GM15510 (cell line): ENCODE data around the gene RSPO4.

ENCODE experiments used
- POLR2A ChIP-seq: IDR thresholded peaks from 3 replicates; pipeline ENCODE4 v1.6.1; 2011; ENCODE audit warnings: borderline replicate concordance; ENCODE audit not compliant: insufficient read length; ENCODE audit errors: extremely low read depth

The RSPO4 gene

DNA sequence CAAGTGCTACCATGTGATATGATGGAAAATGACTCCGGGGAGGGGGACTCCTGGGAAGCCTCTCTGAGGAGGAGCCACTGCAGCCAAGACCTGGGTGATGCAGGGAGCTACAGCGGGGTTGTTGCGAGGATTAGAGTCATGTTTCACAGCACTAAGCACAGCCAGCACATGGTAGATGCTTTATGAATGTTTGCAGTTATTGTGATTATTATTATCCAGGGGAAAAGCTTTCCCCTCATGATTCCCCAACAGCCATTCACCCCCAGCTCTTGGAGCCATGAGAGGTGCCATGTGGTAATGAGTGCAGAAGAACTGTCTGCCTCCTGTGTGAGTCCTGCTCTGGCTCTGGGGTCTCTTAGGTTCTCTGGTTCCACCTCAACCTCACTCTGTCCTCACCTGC lies 39.9 kb downstream of the RSPO4 start:
- TF ChIP-seq POLR2A, result no peak

DNA sequence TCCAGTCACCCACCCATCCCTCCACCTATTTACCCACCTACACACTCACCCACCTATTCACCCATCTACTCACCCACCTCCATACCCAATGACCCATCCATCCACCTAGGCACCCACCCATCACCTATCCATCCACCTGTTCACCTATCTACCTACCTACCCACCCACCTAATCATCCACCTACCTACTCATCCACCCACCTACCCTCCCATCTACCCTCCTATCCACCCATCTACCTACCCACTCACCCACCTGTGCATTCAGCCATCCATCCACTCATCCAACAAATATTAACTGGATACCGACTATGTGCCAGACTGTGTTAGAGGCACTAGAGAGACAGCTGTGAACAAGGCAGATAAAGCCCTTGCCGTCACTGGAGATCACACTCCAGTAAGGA lies 40.3 kb downstream of the RSPO4 start:
- TF ChIP-seq POLR2A, result no peak

DNA sequence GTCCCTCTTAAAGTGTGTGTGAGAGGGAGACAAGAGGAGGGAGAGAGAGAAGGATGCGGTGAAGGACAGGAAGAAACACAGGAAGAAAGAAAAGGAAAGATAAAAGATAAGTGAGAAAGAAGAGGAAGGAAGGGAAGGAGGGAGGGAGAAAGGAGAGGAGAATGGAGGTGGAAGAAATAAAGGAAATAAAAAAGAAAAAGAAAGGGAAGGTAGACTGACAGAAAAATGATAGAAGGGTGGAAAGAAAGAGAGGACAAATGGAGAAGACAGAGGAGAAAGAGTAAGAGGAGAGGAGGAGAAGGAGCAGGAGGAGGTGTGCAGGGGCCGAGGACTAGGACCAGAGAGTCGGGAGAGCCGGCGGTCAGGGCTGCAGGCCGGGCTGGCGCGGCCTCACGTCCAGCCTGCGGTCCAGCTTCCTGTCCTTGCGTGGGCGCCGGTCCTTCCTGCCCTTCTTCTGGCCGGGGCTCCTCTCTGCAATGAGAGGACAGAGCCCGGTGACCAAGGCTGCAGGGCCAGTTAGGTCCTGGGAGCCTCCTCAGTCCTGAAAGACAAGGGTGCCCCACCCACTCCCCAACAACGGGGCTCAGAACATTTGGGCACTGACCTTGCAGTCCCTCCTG lies 42.0 kb downstream of the RSPO4 start:
- TF ChIP-seq POLR2A, result no peak

DNA sequence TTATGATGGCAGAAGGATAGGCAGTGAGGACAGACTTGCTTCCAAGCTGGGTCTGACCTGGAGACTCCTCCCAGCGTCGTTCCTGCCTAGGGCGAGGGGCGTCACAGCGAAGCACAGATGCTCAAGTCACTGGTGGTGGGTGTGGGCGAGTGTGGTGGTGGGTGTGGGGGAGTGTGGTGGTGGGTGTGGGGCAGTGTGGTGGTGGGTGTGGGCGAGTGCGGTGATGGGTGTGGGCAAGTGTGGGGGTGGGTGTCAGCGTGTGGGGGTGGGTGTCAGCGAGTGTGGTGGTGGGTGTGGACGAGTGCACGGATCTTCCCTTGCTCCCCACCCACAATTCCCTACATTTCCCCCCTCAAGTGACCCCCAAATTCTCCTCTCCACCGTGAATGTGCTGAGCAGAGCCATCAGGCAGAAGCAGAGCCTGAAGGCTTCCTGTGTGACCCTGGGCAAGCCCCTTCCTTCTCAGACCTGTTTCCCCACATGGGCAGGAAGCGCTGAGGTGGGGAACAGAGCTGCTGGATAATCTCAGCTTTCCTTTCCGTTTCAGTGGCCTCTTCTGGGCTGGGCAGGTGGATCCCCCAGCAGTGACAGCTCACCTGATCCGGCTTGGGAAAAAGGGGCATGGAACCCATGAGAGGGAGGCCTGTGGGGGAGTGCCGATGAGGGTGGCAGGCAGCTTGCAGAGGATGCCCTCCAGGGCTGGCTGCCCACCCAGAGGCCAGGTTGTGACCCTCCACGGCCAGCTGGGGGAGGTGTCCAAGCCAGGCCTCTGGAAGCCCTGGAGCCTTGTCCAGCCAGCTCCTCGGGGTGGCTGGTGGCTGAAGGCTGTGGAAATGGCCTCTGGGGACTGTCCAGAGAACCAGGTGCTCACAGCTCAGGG lies 42.9 kb downstream of the RSPO4 start:
- TF ChIP-seq POLR2A, result no peak

DNA sequence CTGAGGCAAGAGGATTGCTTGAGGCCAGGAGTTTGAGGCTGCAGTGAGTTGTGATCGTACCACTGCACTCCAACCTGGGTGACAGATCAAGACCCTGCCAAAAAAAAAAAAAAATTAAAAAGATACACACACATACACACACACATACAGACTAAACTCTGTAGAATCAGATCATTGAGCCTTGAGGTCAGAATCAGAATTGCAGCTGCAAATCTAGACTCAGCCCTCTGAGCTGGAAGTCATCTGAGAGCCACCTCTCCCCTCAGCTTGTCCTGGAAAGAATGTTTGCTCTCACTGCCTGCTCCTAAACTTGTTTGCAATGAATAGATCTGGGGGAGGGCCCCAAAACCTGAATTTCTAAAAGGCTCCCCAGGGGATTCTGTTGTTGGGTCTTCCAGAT lies 44.6 kb downstream of the RSPO4 start:
- TF ChIP-seq POLR2A, result no peak

DNA sequence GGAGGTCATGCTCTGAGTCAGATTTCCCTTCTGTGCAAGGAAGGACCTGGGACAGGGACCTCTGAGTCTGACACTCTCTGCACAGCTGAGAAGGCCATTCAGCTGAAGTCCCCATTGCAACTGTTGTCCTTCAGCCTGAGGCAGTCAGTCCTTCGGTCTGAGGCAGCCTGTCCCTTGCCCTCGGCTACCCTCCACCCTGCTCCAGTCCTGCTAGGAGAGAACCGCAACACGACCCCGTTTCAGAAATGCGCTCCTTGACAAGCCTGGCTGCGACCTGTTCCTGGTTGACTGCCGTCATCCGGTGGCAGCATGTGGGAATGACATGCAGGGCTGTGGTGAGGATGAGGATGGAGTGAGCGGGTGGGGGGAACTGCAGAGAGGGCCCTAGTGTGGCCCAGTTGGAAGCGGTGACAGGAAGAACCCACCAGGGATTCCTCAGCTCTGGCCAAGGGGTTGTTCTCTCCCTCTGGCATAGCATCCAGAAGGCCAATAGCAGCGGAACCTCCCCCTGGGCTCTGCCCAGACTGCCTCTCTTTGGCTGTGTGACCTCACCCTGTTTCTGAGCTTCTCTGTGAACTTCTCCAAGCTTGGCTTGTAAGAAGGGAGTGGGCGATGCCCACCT lies 45.7 kb downstream of the RSPO4 start:
- no peak for TF ChIP-seq POLR2A

DNA sequence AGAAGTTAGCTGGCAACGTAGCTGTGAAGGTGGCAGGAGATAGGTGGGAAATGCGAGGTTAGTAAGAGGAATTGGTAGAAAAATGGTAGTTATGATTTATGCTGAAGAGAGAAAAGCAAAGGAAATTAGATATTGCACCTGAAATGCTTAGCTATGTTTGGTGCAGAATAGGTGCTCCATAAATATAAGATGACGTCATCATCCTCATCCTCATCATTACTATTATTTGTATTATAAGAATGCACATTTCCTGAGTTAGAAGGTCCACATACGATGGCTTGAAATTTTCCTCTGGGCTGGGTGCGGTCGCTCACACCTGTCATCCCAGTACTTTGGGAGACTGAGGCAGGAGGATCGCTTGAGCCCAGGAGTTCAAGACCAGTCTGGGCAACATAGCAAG lies 46.5 kb downstream of the RSPO4 start:
- TF ChIP-seq POLR2A, result no peak

DNA sequence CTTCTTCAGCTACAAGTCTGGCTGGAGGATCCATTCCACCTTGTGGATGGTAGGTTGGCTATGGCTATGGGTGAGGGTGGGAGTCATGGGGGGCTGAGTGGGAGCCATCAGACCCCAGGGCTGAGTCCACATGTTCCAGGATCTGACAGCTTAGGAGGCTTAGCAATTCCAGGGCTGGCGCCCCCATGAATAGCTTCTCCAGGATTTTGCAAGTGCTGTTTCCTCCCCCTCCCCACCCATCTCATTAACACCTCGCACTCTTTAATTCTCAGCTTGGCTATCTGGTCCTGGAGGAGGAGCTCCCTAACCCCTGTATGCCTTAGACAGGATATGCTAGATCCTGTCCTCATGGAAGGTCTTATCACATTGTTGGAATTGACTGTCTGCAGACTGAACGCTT lies 47.0 kb downstream of the RSPO4 start:
- no peak for TF ChIP-seq POLR2A

DNA sequence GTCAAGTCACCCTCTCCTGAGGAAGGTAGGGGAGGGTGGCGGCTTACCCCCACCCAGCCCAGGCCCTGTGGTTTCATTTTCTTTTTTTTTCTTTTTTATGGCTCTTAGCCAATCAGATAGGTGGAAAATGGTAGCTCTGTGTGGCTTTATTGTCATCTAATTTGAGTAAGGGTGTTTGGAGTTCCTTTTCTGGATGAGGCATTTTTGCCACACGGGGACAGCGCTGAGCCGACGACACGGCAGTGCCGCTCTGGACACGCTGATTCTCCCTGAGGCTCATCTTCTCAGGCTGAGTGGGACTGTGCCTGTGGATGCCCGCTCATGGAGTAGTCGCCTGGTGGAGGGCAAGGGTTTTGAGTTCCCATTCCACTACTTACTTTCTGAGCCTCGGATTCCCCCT lies 48.4 kb downstream of the RSPO4 start:
- no peak for TF ChIP-seq POLR2A

DNA sequence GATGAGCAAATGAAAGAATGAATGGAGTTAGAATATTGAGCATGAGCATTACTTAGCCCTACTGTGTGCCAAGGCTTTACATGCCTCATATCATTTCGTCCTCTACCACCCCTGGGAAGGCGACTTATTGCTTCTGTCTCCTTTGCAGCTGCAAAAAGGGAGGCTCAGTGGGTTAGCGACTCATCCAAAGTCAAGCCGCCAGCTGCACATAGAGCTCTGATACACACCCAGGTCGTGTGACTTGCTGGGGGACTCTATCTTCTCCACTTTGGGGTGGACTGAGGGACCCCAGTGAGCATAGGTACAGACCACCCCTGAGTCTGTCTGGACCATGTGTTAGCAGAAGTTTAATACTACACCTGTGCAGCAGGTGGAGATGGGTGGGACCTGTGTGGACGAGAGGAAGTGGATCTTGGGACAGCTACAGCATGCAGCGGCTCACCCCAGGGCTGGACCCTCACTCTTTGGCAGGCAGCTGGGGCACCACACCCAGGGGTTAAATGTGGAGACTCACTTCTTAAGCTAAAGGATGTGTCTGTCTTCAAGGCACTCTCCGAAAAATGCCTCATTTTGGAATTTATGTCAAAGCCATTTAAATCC lies 49.8 kb downstream of the RSPO4 start:
- no peak for TF ChIP-seq POLR2A

DNA sequence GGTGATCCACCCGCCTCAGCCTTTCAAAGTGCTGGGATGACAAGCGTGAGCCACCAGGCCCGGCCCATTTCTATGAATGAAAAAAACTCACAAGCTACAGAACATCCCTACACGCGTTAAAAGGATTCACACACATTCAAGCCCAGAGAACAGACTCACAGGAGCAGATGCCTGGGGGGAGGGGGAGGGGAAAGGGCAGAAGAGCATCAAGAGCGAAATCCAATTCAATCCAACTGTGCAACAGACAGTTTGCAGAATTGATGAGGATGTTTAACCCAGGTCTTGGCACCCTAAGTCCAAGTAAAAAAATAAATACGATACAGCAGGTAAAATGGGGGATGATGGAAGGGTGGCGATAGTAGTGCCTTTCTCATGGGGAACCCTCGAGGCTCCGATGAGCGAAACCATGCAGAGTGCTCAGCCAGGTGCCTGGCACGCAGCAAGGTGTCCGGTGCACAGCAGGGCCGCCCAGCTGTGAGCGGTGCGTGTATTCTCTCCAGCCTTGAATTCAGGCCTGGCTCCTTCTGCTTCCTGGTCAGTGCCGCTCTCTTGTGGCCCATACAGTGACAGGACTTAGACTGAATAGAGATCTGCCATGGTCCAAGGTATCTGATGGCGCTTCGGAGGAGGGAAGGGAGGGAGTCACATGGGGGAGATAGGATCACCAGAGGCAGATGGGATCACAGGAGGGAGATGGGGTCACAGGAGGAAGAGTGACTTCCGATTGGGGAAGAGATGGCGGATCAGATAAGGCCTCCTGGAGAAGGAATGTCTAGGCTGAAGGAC lies 50.5 kb downstream of the RSPO4 start:
- no peak for TF ChIP-seq POLR2A

DNA sequence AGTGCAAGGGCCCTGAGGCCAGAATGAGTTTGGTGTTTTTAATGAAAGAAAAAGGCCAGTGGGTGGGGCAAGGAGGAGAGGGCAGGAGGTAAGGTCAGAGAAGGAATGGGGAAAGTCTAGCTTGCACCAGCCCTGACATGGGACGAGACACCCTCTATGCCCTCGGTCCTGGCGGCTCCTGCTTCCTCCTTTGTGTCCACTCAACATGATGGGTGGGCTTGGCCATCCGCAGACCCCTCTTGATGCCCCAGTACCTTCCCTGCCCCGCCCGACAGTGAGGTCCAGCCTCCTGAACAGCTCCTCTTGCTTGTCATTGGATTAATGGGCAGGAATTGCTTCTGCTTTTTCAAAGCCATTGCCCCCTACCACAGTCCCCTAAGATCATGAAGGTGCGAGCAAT lies 52.4 kb downstream of the RSPO4 start:
- no peak for TF ChIP-seq POLR2A

DNA sequence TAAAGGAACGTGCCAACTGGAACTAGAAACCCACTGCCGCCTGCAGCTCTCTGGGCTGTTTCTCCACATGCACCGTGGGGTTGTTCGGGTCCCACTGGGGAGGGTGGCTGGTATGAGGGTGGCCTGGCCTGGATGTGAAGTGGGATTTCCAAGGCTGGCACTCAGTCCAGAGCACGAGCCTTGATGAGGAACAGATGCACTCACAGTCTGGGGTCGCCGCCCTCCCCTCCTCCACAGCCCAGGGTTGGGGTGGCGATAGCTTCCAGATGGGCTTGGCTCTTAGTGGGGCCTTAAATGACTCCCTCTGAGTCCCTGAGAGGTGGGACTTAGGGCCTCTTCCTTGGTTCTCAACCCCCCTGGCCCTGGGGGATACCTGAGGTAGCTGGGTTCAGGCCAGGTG lies 55.3 kb downstream of the RSPO4 start:
- TF ChIP-seq POLR2A, result no peak

DNA sequence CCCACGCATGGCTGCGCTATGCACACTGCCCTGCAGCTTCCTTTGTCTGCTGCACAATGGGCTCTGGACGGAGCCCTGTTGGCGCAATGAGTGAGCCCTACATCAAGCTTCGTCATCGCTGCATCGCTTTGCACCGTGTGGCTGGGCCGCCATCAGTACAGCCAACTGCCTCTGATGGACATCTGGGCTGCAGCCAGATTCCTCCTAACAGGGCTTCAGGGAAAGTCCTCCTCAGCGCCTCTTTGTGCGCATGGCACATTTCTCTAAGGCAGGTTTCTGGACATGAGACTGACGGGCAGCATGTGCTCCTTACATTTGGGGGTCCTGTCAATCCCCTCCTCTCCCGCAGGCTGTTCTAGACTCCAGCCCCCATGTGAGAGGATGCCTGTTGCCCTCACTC lies 56.3 kb downstream of the RSPO4 start:
- TF ChIP-seq POLR2A, result no peak
